ENCODE data around the gene ANXA9. TPM values are rescaled to one million over a fixed set of nuclear protein-coding genes. Genes with fewer than 3 reads are reported as not detected.

The ANXA9 gene
- polyA plus RNA-seq, 4 donors: 12.3 to 18.6 (median 15.7) TPM

DNA sequence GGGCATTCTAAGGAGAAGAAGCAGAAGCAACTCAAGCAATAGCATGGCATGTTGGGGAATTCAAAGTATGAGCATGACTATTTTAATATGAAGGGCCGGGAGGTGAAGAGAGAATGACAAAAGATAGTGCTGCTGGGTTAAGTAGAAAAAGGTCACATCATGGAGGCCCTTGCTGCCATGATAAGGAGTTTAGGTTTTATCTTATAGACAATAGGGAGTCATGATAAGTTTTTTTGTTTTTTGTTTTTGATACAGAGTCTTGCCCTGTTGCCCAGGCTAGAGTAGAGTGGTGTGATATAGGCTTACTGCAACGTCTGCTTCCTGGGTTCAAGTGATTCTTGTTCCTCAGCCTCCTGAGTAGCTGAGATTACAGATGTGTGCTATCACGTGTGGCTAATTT, 57.4 kb downstream of the ANXA9 start:
- DNase-seq (ENCODE audit: low read depth in 4 of 4, low spot score in 2 of 4): no peak

GRCh38 chr1:151043163-151043562, 61.1 kb downstream of the ANXA9 start:
- no peak for DNase-seq (ENCODE audit: low read depth in 4 of 4, low spot score in 2 of 4)

Other genes with a start within 250 kb of the ANXA9 start
- 10 to 100 TPM in 2 of 4 donors, 1 to 10 TPM in 2; 9.1 to 14.7 (median 10.2) TPM for gene CTSS, start 216.5 kb upstream of the ANXA9 start, polyA plus RNA-seq (ENCODE audit: insufficient read length in 4 of 4)
- gene CTSK, start 174.0 kb upstream of the ANXA9 start, polyA plus RNA-seq (ENCODE audit: insufficient read length in 4 of 4): 10 to 100 TPM; 20.0 to 30.7 (median 29.8) TPM
- 10 to 100 TPM; 54.2 to 63.1 (median 59.1) TPM for gene ARNT, start 105.7 kb upstream of the ANXA9 start, polyA plus RNA-seq (ENCODE audit: insufficient read length in 4 of 4)
- gene CTXND2, start 95.2 kb upstream of the ANXA9 start, polyA plus RNA-seq (ENCODE audit: insufficient read length in 4 of 4): under 1 TPM in 2 of 4 donors, not detected in 2; 0.11 to 0.16 TPM
- 10 to 100 TPM; 57.6 to 94.5 (median 80.2) TPM for gene SETDB1, start 55.9 kb upstream of the ANXA9 start, polyA plus RNA-seq (ENCODE audit: insufficient read length in 4 of 4)
- gene CERS2, start 7.5 kb upstream of the ANXA9 start, polyA plus RNA-seq (ENCODE audit: insufficient read length in 4 of 4): 100 to 1,000 TPM; 275 to 297 (median 293) TPM
- gene MINDY1, start 24.6 kb downstream of the ANXA9 start, polyA plus RNA-seq (ENCODE audit: insufficient read length in 4 of 4): 10 to 100 TPM; 38.1 to 59.4 (median 46.7) TPM
- gene PRUNE1, start 26.2 kb downstream of the ANXA9 start, polyA plus RNA-seq (ENCODE audit: insufficient read length in 4 of 4): 10 to 100 TPM; 40.6 to 47.9 (median 43.7) TPM
- 1 to 10 TPM; 1.3 to 5.2 (median 2.7) TPM for gene BNIPL, start 54.3 kb downstream of the ANXA9 start, polyA plus RNA-seq (ENCODE audit: insufficient read length in 4 of 4)
- gene C1orf56, start 65.5 kb downstream of the ANXA9 start, polyA plus RNA-seq (ENCODE audit: insufficient read length in 4 of 4): 10 to 100 TPM in 2 of 4 donors, 1 to 10 TPM in 2; 9.0 to 14.8 (median 10.2) TPM
- gene CDC42SE1, start 77.3 kb downstream of the ANXA9 start, polyA plus RNA-seq (ENCODE audit: insufficient read length in 4 of 4): 10 to 100 TPM; 60.1 to 86.6 (median 80.3) TPM
- 10 to 100 TPM; 24.0 to 26.1 (median 24.6) TPM for gene MLLT11, start 78.1 kb downstream of the ANXA9 start, polyA plus RNA-seq (ENCODE audit: insufficient read length in 4 of 4)
- gene GABPB2, start 88.5 kb downstream of the ANXA9 start, polyA plus RNA-seq (ENCODE audit: insufficient read length in 4 of 4): 10 to 100 TPM in 3 of 4 donors, 1 to 10 TPM in 1; 9.6 to 14.9 (median 11.6) TPM
- 10 to 100 TPM; 22.4 to 34.6 (median 28.6) TPM for gene SEMA6C, start 164.3 kb downstream of the ANXA9 start, polyA plus RNA-seq (ENCODE audit: insufficient read length in 4 of 4)
- 1 to 10 TPM; 1.2 to 2.2 (median 1.3) TPM for gene TNFAIP8L2, start 174.4 kb downstream of the ANXA9 start, polyA plus RNA-seq (ENCODE audit: insufficient read length in 4 of 4)
- 10 to 100 TPM; 15.6 to 19.7 (median 16.8) TPM for gene LYSMD1, start 183.6 kb downstream of the ANXA9 start, polyA plus RNA-seq (ENCODE audit: insufficient read length in 4 of 4)
- gene SCNM1, start 183.9 kb downstream of the ANXA9 start, polyA plus RNA-seq (ENCODE audit: insufficient read length in 4 of 4): 10 to 100 TPM; 35.1 to 42.5 (median 41.1) TPM
- 1 to 10 TPM in 3 of 4 donors, under 1 TPM in 1; 0.75 to 1.5 (median 1.2) TPM for gene TMOD4, start 193.7 kb downstream of the ANXA9 start, polyA plus RNA-seq (ENCODE audit: insufficient read length in 4 of 4)
- gene VPS72, start 207.9 kb downstream of the ANXA9 start, polyA plus RNA-seq (ENCODE audit: insufficient read length in 4 of 4): 10 to 100 TPM; 66.6 to 74.2 (median 71.6) TPM
- 10 to 100 TPM; 51.5 to 76.7 (median 70.4) TPM for gene PIP5K1A, start 216.3 kb downstream of the ANXA9 start, polyA plus RNA-seq (ENCODE audit: insufficient read length in 4 of 4)

Measured in left renal cortex interstitium (tissue), 4 donors.